Testis (tissue), 2 donors: ENCODE measurements around the gene DDN.

ENCODE experiments used
- POLR2A ChIP-seq: fragments of 450-650 bp; IDR thresholded peaks from one replicate; pipeline ENCODE4 v1.6.1; 2017; ENCODE audit warnings: antibody characterized with exemption, mild to moderate bottlenecking, moderate library complexity
- TF ChIP-seq, protein P1 (sequence below), 3 experiments: fragments of 450-650 bp in 2 of 3; fragments of 200-600 bp in 1 of 3; sonication (generic) in 1 of 3; IDR thresholded peaks; one replicate each; pipeline ENCODE4 v1.5.1; 2016 to 2019; ENCODE audit warnings: antibody characterized with exemption in 3 of 3, mild to moderate bottlenecking in 2 of 3, moderate library complexity in 1 of 3

DNA sequence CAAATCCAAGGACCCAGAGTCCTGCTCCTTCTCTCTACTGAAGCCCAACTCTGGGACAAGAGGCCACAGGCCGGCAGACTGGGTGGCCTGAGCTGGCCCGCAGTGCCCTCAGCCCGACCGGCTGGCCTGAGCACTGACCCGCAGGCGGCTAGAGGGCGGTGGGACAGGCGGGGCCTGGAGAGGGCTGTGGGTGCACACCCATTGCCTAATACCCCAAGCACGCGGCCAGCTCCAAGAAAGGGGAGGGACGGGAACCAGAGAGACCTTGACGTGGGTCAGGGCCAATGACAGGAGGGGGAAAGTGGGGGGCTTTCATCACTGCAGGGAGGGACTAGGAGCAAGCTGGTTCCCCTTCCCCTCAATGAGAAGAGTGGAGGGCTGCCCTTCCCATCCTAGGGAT, 25.6 kb downstream of the DDN start:
- TF ChIP-seq, protein P1, sequence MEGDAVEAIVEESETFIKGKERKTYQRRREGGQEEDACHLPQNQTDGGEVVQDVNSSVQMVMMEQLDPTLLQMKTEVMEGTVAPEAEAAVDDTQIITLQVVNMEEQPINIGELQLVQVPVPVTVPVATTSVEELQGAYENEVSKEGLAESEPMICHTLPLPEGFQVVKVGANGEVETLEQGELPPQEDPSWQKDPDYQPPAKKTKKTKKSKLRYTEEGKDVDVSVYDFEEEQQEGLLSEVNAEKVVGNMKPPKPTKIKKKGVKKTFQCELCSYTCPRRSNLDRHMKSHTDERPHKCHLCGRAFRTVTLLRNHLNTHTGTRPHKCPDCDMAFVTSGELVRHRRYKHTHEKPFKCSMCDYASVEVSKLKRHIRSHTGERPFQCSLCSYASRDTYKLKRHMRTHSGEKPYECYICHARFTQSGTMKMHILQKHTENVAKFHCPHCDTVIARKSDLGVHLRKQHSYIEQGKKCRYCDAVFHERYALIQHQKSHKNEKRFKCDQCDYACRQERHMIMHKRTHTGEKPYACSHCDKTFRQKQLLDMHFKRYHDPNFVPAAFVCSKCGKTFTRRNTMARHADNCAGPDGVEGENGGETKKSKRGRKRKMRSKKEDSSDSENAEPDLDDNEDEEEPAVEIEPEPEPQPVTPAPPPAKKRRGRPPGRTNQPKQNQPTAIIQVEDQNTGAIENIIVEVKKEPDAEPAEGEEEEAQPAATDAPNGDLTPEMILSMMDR (IDR thresholded peaks at IDR 0.05) = no peak
- TF ChIP-seq POLR2A = no peak
